GM21515 (cell line): ENCODE data around the gene SCARB1.

Experiments
- ATAC-seq: cut with Tn5 transposase; IDR thresholded peaks from one replicate; pipeline ENCODE4 v1.9.1; 2021; ENCODE audit not compliant: unreplicated experiment

Gene SCARB1

DNA sequence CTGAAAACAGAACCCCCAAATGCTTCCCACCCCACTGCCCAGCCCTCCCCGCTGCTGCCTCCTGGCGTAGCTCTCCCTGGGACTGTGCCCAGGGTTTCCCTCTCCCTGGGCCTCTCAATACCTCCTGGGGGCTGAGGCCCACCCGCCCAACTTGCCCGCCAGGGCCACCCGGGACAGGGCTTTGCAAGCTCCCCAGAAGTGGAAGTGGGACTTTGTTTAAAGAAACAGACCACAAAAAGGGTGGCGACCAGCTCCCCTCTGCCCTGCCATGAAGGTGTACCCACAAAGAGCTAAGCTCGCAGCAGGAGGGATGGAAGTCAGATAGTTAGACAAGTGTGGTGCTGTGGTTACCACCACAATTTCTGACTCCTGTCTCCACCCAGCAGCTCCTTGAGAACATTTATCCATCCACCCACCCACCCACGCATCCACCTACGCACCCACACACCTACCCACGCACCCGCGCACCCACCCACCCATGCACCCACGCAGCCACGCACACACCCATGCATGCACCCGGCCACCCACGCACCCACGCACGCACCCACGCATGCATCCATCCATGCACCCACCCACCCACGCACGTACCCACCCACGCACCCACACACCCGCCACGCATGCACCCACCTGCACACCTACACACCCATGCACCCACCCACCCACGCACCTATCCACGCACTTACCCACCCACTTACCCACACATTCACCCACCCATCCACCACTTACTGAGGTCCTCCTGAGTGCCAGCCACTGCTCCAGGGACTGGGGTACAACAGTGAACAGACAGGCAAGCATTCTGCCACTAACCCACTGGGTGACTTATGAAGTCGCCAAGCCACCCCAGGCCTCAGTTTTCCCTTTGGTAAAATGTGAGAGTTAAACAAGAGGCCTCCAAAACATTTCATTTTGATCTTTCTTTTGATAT lies 127.3 kb downstream of the SCARB1 start:
- no peak for ATAC-seq

DNA sequence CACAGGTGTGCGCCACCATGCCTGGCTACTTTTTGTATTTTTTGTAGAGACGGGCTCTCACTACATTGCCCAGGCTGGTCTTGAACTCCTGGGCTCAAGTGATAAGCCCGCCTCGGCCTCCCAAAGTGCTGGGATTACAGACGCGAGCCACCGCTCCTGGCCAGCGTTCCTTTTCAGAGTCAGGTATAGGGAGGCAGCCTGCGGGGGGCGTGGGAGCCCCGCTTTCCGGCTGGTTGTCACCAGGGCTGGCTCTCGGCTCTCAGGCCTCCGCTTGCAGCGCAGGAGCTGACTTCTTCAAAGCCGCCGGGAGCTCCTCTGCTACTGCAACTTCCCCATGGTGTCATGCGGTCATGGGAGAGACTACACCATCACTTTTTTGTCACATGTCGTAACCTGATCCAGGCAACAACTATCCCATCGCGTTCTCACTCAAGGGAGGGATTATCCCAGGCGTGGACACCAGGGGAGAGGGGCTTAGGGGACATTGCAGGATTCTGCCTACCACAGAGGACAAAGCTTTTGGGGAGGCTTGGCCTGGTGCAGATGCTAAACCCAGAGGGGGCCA lies 129.4 kb downstream of the SCARB1 start:
- no peak for ATAC-seq

DNA sequence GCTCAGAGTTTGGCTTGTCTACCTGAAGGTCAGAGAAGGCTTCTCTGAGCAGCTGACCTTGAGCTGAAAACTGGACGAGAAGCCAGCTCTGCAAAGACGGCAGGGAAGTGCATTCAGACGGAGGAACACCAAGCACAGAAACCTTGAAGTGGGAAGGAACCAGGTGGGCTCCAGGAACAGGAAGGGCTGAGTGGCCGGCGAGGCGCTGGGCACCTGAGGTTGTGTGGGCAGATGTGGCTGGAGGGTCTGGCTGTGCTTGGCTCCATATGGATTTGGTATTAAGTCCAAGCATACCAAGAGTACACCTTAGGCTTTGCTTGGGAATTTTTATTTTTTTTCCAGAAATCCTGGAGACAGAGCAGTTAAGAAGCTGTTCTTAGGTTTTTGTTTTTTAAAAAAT lies 130.6 kb downstream of the SCARB1 start:
- no peak for ATAC-seq

DNA sequence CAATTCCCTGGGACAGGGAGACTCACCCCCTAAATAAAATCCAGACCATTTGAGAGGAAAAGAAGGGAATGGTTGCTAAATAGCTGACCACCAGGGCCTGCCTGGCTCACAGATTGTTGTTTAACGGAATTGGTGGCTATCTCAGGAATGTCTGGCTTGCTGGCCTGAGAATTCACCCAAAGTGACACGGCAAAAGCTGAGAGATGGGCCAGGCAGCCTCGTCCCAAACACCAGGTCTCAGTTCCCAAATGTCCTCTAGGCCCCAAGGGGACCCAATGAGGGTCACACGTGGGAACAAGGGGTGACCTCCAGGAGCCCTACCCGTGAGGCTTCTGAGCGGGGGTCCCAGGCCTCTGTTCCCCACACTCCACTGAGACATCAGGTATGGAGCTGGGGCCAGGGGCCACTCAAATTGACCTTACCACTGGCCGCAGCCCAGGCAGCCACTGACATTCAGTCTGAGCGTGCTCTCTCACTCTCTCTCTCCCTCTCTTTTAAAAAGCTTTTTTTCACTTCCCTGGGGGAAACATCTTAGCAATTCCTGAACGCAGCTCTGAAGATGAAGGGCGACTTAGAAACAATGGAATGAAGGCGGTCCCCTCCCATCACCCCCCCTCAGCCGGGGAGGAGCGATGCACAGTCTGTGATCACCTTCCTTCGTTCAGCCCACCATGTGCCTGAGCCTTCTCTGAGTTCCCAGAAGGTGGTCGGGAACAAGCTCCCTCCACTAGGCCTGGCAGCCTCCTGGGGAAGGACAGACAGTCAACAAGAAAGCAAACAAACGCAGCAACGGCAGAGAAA lies 131.2 kb downstream of the SCARB1 start:
- no peak for ATAC-seq

DNA sequence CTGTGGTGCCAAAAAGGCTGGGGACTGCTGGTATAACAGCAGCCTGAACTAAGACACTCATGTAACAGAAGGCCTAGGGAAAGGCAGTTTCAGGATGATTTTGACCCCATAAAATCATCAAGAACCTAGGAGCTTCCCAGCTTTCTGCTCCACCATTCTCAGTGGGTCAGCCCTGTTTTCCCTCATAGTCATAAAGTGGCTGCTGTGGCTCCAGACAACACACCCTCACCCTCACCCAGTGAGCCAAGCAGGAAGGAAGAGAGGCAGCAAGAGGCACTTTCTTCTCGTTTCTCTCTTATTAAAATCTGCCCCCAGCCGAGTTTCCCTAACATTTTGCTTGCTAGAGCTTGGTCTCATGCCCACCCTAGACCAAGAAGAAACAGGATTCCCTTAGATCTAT lies 131.8 kb downstream of the SCARB1 start:
- no peak for ATAC-seq

DNA sequence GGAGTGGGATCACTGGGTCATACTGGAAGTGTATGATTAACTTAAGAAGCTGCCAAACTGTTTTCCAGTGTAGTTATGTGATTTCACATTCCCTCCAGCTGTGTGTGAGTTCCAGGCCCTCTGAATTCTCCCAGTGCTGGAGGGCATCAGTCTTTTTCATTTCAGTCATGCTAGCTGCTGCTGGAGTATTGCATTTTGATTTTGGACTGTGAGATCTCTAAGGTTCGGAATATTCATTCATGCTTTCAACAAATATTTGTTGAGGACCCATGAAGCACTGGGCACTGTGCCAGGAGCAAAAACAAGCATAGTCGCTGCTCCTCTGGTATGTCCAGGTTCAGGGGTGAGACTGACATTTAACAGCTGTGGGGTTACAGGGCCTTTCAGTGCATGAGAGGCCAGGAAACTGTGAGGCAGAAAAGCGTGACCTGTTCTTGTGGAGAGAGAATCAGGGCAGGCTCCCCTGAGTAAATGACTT lies 133.2 kb downstream of the SCARB1 start:
- no peak for ATAC-seq

DNA sequence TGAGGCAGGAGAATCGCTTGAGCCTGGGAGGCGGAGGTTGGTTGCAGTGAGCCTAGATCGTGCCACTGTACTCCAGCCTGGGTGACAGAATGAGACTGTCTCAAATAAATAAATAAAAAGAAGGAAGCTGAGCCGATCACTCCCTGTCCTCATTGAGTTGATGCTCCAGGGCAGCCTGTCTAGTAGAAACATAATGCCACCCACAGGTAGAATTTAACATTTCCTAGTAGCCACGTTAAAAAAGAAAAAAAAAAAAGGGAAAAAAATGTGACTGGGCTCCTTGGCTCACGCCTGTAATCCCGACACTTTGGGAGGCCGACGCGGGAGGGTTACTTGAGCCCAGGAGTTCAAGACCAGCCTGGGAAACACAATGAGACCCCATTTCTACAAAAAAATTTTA lies 135.7 kb downstream of the SCARB1 start:
- ATAC-seq, result no peak

DNA sequence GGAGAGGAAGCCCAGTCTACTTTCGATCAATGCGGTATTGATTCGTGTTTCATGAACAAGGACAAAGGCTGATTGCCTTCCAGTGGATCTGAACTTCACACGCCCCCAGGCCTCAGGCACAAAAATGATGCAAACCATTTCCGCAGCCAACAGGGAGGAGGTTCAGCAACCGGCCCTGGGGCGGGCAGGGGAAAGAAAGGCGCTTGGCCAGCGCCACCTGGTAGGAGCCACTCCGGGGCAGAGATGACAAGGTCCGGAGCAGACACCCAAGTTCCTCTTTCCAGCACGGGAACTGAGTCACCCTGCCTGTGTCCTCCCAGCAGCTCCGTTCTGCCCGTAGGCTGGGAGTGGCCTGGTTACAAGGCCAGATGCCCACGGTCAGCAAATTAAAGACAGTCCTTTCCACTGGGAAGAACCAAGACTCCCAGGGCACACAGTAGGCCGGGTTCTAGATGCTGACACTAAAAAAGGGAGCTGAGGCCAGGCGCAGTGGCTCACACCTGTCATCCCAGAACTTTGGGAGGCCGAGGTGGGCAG lies 136.3 kb downstream of the SCARB1 start:
- no peak for ATAC-seq
